SK-N-MC (cell line): ENCODE measurements around the gene AK2.

ENCODE experiments used
- EZH2 ChIP-seq: fragments of 200-600 bp; sonication (generic); IDR thresholded peaks from one replicate; pipeline ENCODE4 v1.6.1; 2017; ENCODE audit warnings: antibody characterized with exemption
- FOXP2 ChIP-seq: optimal IDR thresholded peaks from 2 replicates; pipeline ENCODE3; 2011; ENCODE audit warnings: mild to moderate bottlenecking, moderate library complexity; ENCODE audit not compliant: insufficient read depth; ENCODE audit errors: extremely low read length, control extremely low read depth
- POLR2AphosphoS5 ChIP-seq: IDR thresholded peaks from 2 replicates; pipeline ENCODE4 v1.6.1; 2012; ENCODE audit warnings: mild to moderate bottlenecking, low read depth, low read length, borderline replicate concordance

GRCh38 chr1:33001282-33001681 lies 35.4 kb downstream of the AK2 start:
- TF ChIP-seq POLR2AphosphoS5 (no peak), FOXP2 (no peak), EZH2 (no peak)
